Spleen (tissue), 11 donors: Measurements from ENCODE around the gene FBXW4. TPM values are rescaled to one million over a fixed set of nuclear protein-coding genes. Genes with fewer than 3 reads are reported as not detected.

ENCODE experiments used
- DNase-seq: peaks from one replicate; pipeline ENCODE4 v3.0.0-alpha.2; 2020
- H3K27ac ChIP-seq, 8 donors: fragments of 200-600 bp; sonication (generic) in 7 of 8; 1 replicate in 4 of 8; 2 replicates in 4 of 8; pipeline versions ENCODE4 v1.5.0 to v1.8.0; 2016 to 2021; ENCODE audit warnings: inconsistent platforms in 4 of 8, mild to moderate bottlenecking in 4 of 8, moderate library complexity in 1 of 8
- H3K27me3 ChIP-seq, 7 donors: fragments of 200-600 bp; sonication (generic) in 6 of 7; replicated peaks in 1 of 7; 1 replicate in 4 of 7; 2 replicates in 3 of 7; pipeline versions ENCODE4 v1.5.0 to v1.8.0; 2016 to 2021; ENCODE audit warnings: inconsistent platforms in 3 of 7, mild to moderate bottlenecking in 1 of 7
- H3K36me3 ChIP-seq, 6 donors: fragments of 200-600 bp; sonication (generic) in 5 of 6; 1 replicate in 4 of 6; 2 replicates in 2 of 6; pipeline versions ENCODE4 v1.5.0 to v1.8.0; 2016 to 2021; ENCODE audit warnings: inconsistent platforms in 2 of 6
- H3K4me1 ChIP-seq, 6 donors: fragments of 200-600 bp; sonication (generic) in 5 of 6; 1 replicate in 3 of 6; 2 replicates in 3 of 6; pipeline versions ENCODE4 v1.5.0 to v1.8.0; 2016 to 2021; ENCODE audit warnings: inconsistent platforms in 3 of 6
- H3K4me3 ChIP-seq, 8 donors: fragments of 200-600 bp; sonication (generic) in 7 of 8; 1 replicate in 4 of 8; 2 replicates in 4 of 8; pipeline versions ENCODE4 v1.5.0 to v1.8.0; 2016 to 2021; ENCODE audit warnings: inconsistent platforms in 4 of 8, mild to moderate bottlenecking in 4 of 8, moderate library complexity in 2 of 8
- H3K9me3 ChIP-seq, 8 donors: fragments of 200-600 bp; sonication (generic) in 7 of 8; 1 replicate in 4 of 8; 2 replicates in 4 of 8; pipeline versions ENCODE4 v1.5.0 to v1.8.0; 2016 to 2021; ENCODE audit warnings: inconsistent platforms in 4 of 8
- CTCF ChIP-seq, 11 experiments: fragments of 200-600 bp in 7 of 11; fragments of 450-650 bp in 4 of 11; sonication (generic) in 4 of 11; IDR thresholded peaks in 8 of 11; conservative IDR thresholded peaks in 3 of 11; 1 replicate in 7 of 11; 2 replicates in 4 of 11; pipeline versions ENCODE4 v1.4.0 to v1.8.0; 2016 to 2021; ENCODE audit warnings: antibody characterized with exemption in 11 of 11, inconsistent platforms in 4 of 11, mild to moderate bottlenecking in 1 of 11
- POLR2A ChIP-seq, 3 donors: fragments of 450-650 bp; IDR thresholded peaks; one replicate each; pipeline ENCODE4 v1.5.1; 2017; ENCODE audit warnings: antibody characterized with exemption in 3 of 3, mild to moderate bottlenecking in 1 of 3
- POLR2AphosphoS5 ChIP-seq, 3 donors: sonication (generic); formaldehyde crosslinking; IDR thresholded peaks; one replicate each; pipeline ENCODE4 v1.5.1; 2017; ENCODE audit warnings: antibody characterized with exemption in 3 of 3
- WGBS, 5 donors: extraction: QIAGEN DNeasy Blood & Tissue Kit in 3 of 5; methylation state at CpG; one replicate each; pipeline versions ENCODE4 v1.1.5 to v1.1.7; 2013 to 2018; 5-methylcytosine and 5-hydroxymethylcytosine counted together
- intact Hi-C: fragments of 100-400 bp; cut with DNase I; formaldehyde crosslinking; loops from one replicate; pipeline ENCODE4 v1.15.0; 2023; ENCODE audit warnings: low total_unique reads
- polyA plus RNA-seq, 3 donors: library from polyadenylated mRNA; stranded (reverse); fragments of 200-250 nt; gene quantifications; one replicate each; pipeline ENCODE4 v1.2.1, GENCODE V29; 2013
- total RNA-seq, 7 donors: library from RNA; depleted of rRNA in 3 of 7; stranded (reverse); fragments of >200 nt in 3 of 7; fragmentation: NEBNext Ultra II Directional in 4 of 7; extraction: Animal tissue kit (Norgen Biotek cat#: 25700) in 4 of 7; gene quantifications; one replicate each; pipeline versions ENCODE4 v1.1.0 to v1.2.1, GENCODE V29; 2016 to 2021
- donor health status: healthy with polysubstance abuse.
- donor health status: DM: no; HTN: no; CAD: no; lungs with moderate emphysema.
- donor health status: DM: no; HTN: no; CAD: no.
- donor health status: Bipolar disorder and iron deficiency.
- donor health status: healthy.
- donor health status: DM: no; HTN: no; CAD: no.
- donor health status: DM: yes; HTN: yes; CAD: no.

The FBXW4 gene
- total and polyA plus RNA-seq, 10 donors, result 24.1 to 78.1 (median 54.8) TPM

GRCh38 chr10:101573885-101574753, 120.9 kb downstream of the FBXW4 start:
- 82 to 88% (median 84%) methylated on average over 23 to 25 of the region's 25 CpGs for WGBS, 5 donors
- DNase-seq, result no peak
- intact Hi-C loops, result loop anchor here (5.0 kb wide), 1 partner anchor 362 kb away; no protein-coding TSS in a partner anchor
- H3K27me3 ChIP-seq, result peaks cover 0 to 21% (median 10%) of the 10 kb centered on the region in 7 donors
- H3K9me3 ChIP-seq, result peaks cover 0 to 12% (median 3%) of the 10 kb centered on the region in 8 donors
- peaks cover 13 to 23% (median 20%) of the 10 kb centered on the region in 6 donors for H3K4me1 ChIP-seq
- no peak overlapping the region for H3K27ac ChIP-seq
- TF ChIP-seq POLR2AphosphoS5 (IDR thresholded peaks at IDR 0.05), result no peak
- no peak for TF ChIP-seq POLR2A (IDR thresholded peaks at IDR 0.05)
- TF ChIP-seq CTCF (IDR thresholded peaks at IDR 0.05 in 8 of 11, conservative IDR thresholded peaks at IDR 0.05 in 3 of 11), result no peak
- H3K4me3 ChIP-seq, result no peak overlapping the region
- H3K36me3 ChIP-seq, result peaks cover 0 to 32% (median 12%) of the 10 kb centered on the region in 6 donors

- H3K4me3 ChIP-seq, result no peak overlapping the region
- WGBS, 5 donors, result 86 to 96% (median 91%) methylated on average over 2 of the region's 2 CpGs
- no peak for DNase-seq
- peaks cover 0 to 35% (median 20%) of the 10 kb centered on the region in 7 donors for H3K27me3 ChIP-seq
- H3K9me3 ChIP-seq, result peaks cover 0 to 12% (median 3%) of the 10 kb centered on the region in 8 donors
- intact Hi-C loops, result loop anchor here (5.0 kb wide), 1 partner anchor 360 kb away; no protein-coding TSS in a partner anchor
- peaks cover 13 to 23% (median 20%) of the 10 kb centered on the region in 6 donors for H3K4me1 ChIP-seq
- H3K36me3 ChIP-seq, result peaks cover 0 to 18% (median 5%) of the 10 kb centered on the region in 6 donors
- H3K27ac ChIP-seq, result no peak overlapping the region
- TF ChIP-seq CTCF (IDR thresholded peaks at IDR 0.05 in 8 of 11, conservative IDR thresholded peaks at IDR 0.05 in 3 of 11), result no peak
- TF ChIP-seq POLR2AphosphoS5 (IDR thresholded peaks at IDR 0.05), result no peak
- no peak for TF ChIP-seq POLR2A (IDR thresholded peaks at IDR 0.05)
Measured at GRCh38 chr10:101572785-101573184, 122.2 kb downstream of the FBXW4 start.

GRCh38 chr10:101572126-101572525, 122.8 kb downstream of the FBXW4 start:
- H3K36me3 ChIP-seq, result peaks cover 0 to 12% (median 3%) of the 10 kb centered on the region in 6 donors
- TF ChIP-seq POLR2AphosphoS5 (IDR thresholded peaks at IDR 0.05), result no peak
- no peak for TF ChIP-seq POLR2A (IDR thresholded peaks at IDR 0.05)
- TF ChIP-seq CTCF (IDR thresholded peaks at IDR 0.05 in 8 of 11, conservative IDR thresholded peaks at IDR 0.05 in 3 of 11), result no peak
- no peak overlapping the region for H3K4me3 ChIP-seq
- DNase-seq, result no peak
- no peak overlapping the region for H3K27ac ChIP-seq
- H3K9me3 ChIP-seq, result peaks cover 0 to 12% (median 3%) of the 10 kb centered on the region in 8 donors
- intact Hi-C loops, result loop anchor here (5.0 kb wide), 1 partner anchor 360 kb away; no protein-coding TSS in a partner anchor
- WGBS, 5 donors, result 87 to 95% (median 91%) methylated on average over 7 of the region's 7 CpGs
- peaks cover 0 to 41% (median 26%) of the 10 kb centered on the region in 7 donors for H3K27me3 ChIP-seq
- H3K4me1 ChIP-seq, result peaks cover 13 to 24% (median 20%) of the 10 kb centered on the region in 6 donors
